ENCODE results near the gene ZBED2.

ZBED2 gene

DNA sequence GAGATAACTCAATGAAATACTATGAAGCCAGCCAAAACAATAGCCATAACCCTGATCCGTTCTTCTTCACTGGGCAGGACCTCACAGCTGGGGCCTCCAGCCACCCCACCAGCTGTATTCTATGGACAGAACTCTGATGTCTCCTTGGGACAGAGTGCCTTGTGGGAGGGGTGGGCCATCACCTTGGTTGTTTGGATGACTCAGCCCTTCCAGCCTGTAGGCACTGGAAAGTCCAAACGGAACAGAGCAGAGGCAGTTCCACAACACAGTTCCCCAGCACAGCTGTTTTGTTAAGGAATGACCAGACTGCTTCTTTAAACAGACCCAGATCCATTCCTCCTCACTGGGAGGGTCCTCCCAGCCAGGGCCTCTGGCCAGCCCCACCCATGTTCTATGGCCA is 31.9 kb upstream of the ZBED2 start:
- no peaks in the 10 kb centered on the region for H3K27me3 ChIP-seq (ENCODE audit: control insufficient read depth, insufficient read depth, low read length)
- no peak overlapping the region for H3K4me3 ChIP-seq (ENCODE audit: low read depth, low read length)
- no peak overlapping the region for H3K9ac ChIP-seq
- TF ChIP-seq, protein P1, sequence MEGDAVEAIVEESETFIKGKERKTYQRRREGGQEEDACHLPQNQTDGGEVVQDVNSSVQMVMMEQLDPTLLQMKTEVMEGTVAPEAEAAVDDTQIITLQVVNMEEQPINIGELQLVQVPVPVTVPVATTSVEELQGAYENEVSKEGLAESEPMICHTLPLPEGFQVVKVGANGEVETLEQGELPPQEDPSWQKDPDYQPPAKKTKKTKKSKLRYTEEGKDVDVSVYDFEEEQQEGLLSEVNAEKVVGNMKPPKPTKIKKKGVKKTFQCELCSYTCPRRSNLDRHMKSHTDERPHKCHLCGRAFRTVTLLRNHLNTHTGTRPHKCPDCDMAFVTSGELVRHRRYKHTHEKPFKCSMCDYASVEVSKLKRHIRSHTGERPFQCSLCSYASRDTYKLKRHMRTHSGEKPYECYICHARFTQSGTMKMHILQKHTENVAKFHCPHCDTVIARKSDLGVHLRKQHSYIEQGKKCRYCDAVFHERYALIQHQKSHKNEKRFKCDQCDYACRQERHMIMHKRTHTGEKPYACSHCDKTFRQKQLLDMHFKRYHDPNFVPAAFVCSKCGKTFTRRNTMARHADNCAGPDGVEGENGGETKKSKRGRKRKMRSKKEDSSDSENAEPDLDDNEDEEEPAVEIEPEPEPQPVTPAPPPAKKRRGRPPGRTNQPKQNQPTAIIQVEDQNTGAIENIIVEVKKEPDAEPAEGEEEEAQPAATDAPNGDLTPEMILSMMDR (IDR thresholded peaks at IDR 0.05), result no peak
- H2AFZ ChIP-seq, result no peak overlapping the region
- H3K27ac ChIP-seq, result no peak overlapping the region
- H3K79me2 ChIP-seq, result no peaks in the 10 kb centered on the region
- no peaks in the 10 kb centered on the region for H3K9me3 ChIP-seq (ENCODE audit: control insufficient read depth, low read length)
- H3K4me1 ChIP-seq, result no peaks in the 10 kb centered on the region
- no peaks in the 10 kb centered on the region for H3K36me3 ChIP-seq (ENCODE audit: control insufficient read depth, insufficient read depth, low read length)
- no peak overlapping the region for H3K4me2 ChIP-seq (ENCODE audit: low read length)

DNA sequence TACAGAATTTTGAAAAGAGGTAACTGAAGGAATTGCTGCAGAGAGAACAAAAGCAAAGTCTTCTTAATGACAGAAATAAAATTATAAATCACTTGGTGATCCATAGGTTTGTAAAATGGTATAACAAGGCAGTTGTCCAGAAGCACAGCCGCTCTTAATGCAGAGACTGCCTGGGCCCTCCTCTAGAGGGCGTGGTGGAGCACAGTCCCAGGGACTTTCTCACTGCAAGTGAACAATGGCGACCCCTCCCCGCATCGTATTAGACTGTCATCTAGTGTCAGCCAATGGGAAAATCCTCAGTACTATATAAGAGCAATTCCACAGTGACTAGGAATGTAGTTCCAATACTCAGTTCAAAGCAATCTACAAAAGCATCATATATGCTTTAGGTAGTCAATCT is 26.4 kb upstream of the ZBED2 start:
- TF ChIP-seq, protein P1 (IDR thresholded peaks at IDR 0.05), result no peak

DNA sequence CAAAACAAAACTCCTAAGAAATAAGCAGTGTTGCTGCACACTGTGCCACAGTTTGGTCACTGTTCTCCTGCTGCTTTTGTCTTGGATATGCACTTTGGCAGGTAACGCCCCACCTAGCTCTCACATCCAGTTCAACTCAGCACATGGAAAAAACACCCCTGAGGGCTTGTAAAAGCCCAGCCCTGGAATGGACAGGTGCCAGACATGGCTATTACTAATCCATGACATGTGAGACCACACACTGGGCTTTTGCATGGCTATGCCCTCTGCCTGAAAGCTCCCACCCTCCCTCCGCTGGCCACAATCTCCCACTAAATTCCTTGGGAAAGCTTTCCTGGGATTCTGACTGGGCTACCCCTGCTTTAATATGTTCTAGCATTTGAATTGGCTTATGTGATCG is 24.7 kb upstream of the ZBED2 start:
- no peaks in the 10 kb centered on the region for H3K9me3 ChIP-seq (ENCODE audit: control insufficient read depth, low read length)
- H3K9ac ChIP-seq, result no peak overlapping the region
- H3K4me3 ChIP-seq (ENCODE audit: low read depth, low read length), result no peak overlapping the region
- no peaks in the 10 kb centered on the region for H3K36me3 ChIP-seq (ENCODE audit: control insufficient read depth, insufficient read depth, low read length)
- TF ChIP-seq, protein P1 (IDR thresholded peaks at IDR 0.05), result no peak
- no peaks in the 10 kb centered on the region for H3K79me2 ChIP-seq
- no peaks in the 10 kb centered on the region for H3K27me3 ChIP-seq (ENCODE audit: control insufficient read depth, insufficient read depth, low read length)
- no peaks in the 10 kb centered on the region for H3K4me1 ChIP-seq
- H2AFZ ChIP-seq, result no peak overlapping the region
- no peak overlapping the region for H3K27ac ChIP-seq
- H3K4me2 ChIP-seq (ENCODE audit: low read length), result no peak overlapping the region

More for the DNA sequence above, 26.4 kb upstream of the ZBED2 start:
- Histone ChIP-seq H3K9ac (no peak overlapping the region), H3K4me3 (ENCODE audit: low read depth, low read length) (no peak overlapping the region), H3K4me1 (no peaks in the 10 kb centered on the region), H3K9me3 (ENCODE audit: control insufficient read depth, low read length) (no peaks in the 10 kb centered on the region), H3K27me3 (ENCODE audit: control insufficient read depth, insufficient read depth, low read length) (no peaks in the 10 kb centered on the region), H3K4me2 (ENCODE audit: low read length) (no peak overlapping the region), H3K36me3 (ENCODE audit: control insufficient read depth, insufficient read depth, low read length) (no peaks in the 10 kb centered on the region), H3K79me2 (no peaks in the 10 kb centered on the region), H3K27ac (no peak overlapping the region), H2AFZ (no peak overlapping the region)

DNA sequence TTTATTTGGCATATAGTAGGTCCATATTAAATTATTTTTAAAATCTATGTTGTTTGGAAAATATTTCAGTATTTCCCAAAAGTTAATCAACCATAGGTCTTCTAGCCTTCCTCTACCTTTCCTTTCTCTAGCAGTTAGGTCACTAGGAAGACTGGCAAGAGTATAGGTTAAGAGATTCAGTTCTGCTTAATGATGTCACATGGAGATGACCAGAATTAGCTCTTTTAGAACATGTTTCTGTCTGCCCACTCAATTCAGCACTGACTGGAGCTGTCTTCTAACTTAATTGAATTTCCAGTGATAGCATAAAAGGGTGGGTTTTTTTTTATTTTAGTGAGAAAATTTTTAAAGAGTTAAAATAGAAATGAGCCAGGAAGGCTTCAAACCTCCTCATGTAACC is 23.8 kb upstream of the ZBED2 start:
- no peaks in the 10 kb centered on the region for H3K9me3 ChIP-seq (ENCODE audit: control insufficient read depth, low read length)
- no peaks in the 10 kb centered on the region for H3K27me3 ChIP-seq (ENCODE audit: control insufficient read depth, insufficient read depth, low read length)
- no peak overlapping the region for H3K27ac ChIP-seq
- H3K4me1 ChIP-seq, result no peaks in the 10 kb centered on the region
- no peak overlapping the region for H2AFZ ChIP-seq
- H3K4me2 ChIP-seq (ENCODE audit: low read length), result no peak overlapping the region
- H3K9ac ChIP-seq, result no peak overlapping the region
- H3K36me3 ChIP-seq (ENCODE audit: control insufficient read depth, insufficient read depth, low read length), result no peaks in the 10 kb centered on the region
- H3K4me3 ChIP-seq (ENCODE audit: low read depth, low read length), result no peak overlapping the region
- no peaks in the 10 kb centered on the region for H3K79me2 ChIP-seq
- TF ChIP-seq, protein P1 (IDR thresholded peaks at IDR 0.05), result no peak

DNA sequence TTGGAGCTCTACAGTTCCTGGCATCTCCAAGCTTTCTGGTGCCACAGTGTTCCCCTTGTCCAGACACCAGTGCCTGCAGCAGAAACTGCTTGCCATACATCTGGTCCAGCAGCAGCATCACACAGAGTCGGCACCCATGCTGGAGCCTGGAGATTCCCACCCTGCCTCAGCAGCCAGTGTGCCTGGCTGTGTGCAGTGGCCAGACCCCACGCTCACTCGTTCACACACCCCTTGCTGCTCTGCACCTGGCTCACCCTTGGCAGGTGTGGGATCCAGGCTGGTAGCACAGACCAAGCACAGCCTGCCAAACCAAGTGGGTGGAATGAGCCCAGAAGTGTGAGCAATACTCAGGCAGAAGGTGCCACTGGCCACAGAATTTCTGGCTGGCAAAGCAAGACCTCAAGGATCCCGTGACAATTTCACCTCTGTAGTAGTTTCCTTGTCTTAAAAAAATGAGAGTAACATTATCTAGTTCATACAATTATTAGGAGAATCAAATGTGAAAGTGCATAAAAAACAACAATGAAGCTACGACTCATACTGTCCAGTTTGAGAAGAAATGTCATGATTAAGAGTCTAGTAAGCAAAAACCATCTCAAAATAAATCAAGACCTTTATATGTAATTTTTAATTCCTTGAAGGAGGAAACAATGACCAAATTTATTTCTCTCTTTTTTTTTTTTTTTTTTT is 22.9 kb upstream of the ZBED2 start:
- no peaks in the 10 kb centered on the region for H3K4me1 ChIP-seq
- H3K4me2 ChIP-seq (ENCODE audit: low read length), result no peak overlapping the region
- no peak overlapping the region for H3K27ac ChIP-seq
- no peak overlapping the region for H3K9ac ChIP-seq
- no peak overlapping the region for H3K4me3 ChIP-seq (ENCODE audit: low read depth, low read length)
- TF ChIP-seq, protein P1 (IDR thresholded peaks at IDR 0.05), result no peak
- no peaks in the 10 kb centered on the region for H3K79me2 ChIP-seq
- H3K36me3 ChIP-seq (ENCODE audit: control insufficient read depth, insufficient read depth, low read length), result no peaks in the 10 kb centered on the region
- H3K27me3 ChIP-seq (ENCODE audit: control insufficient read depth, insufficient read depth, low read length), result no peaks in the 10 kb centered on the region
- H2AFZ ChIP-seq, result no peak overlapping the region
- H3K9me3 ChIP-seq (ENCODE audit: control insufficient read depth, low read length), result no peaks in the 10 kb centered on the region
